Fibroblast of lung (primary cell): ENCODE data around the gene ITGB4.

ENCODE experiments used
- EZH2 ChIP-seq: IDR thresholded peaks from 2 replicates; pipeline ENCODE4 v1.5.1; 2012; ENCODE audit warnings: low read length, control low read depth, mild to moderate bottlenecking; ENCODE audit errors: missing control alignments
- TF ChIP-seq, protein P1 (sequence below), 2 donors: IDR thresholded peaks in 1 of 2; conservative IDR thresholded peaks in 1 of 2; 1 replicate in 1 of 2; 2 replicates in 1 of 2; pipeline ENCODE4 v1.5.1; 2011 to 2012; ENCODE audit warnings: low read length in 2 of 2, control low read depth in 1 of 2, inconsistent platforms in 1 of 2, low read depth in 1 of 2, mild to moderate bottlenecking in 1 of 2

DNA sequence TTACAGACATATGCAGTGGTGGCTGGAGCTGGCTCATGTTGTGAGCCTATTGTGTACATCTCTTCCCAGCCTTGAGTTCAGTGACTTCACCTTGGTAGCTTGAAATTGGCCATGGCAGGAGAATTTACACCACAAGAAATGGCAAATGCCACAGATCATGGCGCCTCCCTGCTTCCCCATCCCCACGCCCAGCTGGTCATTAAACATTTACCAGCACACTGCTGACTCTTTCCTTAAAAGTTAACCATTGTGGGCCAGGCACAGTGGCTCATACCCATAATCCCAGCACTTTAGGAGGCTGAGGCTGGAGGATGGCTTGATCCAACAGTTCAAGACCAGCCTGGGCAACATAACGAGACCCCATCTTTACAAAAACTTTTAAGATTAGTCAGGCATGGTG lies 22.6 kb upstream of the ITGB4 start:
- TF ChIP-seq, protein P1, sequence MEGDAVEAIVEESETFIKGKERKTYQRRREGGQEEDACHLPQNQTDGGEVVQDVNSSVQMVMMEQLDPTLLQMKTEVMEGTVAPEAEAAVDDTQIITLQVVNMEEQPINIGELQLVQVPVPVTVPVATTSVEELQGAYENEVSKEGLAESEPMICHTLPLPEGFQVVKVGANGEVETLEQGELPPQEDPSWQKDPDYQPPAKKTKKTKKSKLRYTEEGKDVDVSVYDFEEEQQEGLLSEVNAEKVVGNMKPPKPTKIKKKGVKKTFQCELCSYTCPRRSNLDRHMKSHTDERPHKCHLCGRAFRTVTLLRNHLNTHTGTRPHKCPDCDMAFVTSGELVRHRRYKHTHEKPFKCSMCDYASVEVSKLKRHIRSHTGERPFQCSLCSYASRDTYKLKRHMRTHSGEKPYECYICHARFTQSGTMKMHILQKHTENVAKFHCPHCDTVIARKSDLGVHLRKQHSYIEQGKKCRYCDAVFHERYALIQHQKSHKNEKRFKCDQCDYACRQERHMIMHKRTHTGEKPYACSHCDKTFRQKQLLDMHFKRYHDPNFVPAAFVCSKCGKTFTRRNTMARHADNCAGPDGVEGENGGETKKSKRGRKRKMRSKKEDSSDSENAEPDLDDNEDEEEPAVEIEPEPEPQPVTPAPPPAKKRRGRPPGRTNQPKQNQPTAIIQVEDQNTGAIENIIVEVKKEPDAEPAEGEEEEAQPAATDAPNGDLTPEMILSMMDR (conservative IDR thresholded peaks at IDR 0.05 in 1 of 2, IDR thresholded peaks at IDR 0.05 in 1 of 2; ENCODE audit: low read depth in 1 of 2, low read length in 2 of 2): no peak
- TF ChIP-seq EZH2: no peak
